PC-9 (cell line): ENCODE measurements around the gene C11orf21.

ENCODE experiments used
- EZH2 ChIP-seq: fragments of 200-600 bp; sonication (generic); IDR thresholded peaks from 2 replicates; pipeline ENCODE4 v1.8.0; 2017; ENCODE audit warnings: antibody characterized with exemption, low read depth
- TF ChIP-seq, protein P1 (sequence below): fragments of 200-600 bp; sonication (generic); conservative IDR thresholded peaks from 2 replicates; pipeline ENCODE4 v1.6.1; 2017; ENCODE audit warnings: mixed run types, antibody characterized with exemption, mild to moderate bottlenecking, moderate library complexity

DNA sequence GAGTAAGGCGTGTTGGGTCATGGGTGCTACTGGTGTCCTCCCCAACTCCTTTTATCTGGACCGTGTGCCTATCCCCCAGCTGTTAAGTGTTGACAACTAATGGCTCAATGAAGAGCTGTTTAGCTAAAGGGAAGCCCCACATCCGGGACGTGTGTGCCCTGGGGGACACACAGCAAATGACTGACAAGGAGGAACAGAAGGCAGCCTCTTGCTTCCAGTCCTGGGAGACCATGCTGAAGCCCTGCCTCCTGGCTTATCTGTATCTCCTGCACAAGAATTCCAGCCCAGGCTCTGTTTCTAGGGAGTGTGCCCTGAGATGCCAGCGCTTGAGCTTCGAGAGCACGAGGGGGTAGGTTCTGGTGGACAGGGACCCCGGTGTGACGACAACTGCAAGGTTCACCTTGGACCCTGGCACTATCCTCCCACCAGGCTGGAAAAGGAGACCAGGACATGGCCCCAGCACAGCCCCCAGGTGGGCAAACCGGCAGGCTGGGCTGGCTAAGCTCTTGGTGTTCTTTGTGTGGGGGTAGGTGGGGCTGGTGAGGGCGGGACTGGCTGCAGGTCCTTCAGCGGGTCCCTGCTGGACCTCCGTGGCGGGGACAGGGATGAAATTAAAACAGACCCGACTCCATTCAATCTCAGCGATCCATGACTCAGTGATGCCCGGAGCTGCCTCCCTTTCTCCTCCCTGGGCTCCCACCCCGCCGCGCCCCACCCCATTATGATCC, 52.4 kb downstream of the C11orf21 start:
- no peak for TF ChIP-seq EZH2
- TF ChIP-seq, protein P1, sequence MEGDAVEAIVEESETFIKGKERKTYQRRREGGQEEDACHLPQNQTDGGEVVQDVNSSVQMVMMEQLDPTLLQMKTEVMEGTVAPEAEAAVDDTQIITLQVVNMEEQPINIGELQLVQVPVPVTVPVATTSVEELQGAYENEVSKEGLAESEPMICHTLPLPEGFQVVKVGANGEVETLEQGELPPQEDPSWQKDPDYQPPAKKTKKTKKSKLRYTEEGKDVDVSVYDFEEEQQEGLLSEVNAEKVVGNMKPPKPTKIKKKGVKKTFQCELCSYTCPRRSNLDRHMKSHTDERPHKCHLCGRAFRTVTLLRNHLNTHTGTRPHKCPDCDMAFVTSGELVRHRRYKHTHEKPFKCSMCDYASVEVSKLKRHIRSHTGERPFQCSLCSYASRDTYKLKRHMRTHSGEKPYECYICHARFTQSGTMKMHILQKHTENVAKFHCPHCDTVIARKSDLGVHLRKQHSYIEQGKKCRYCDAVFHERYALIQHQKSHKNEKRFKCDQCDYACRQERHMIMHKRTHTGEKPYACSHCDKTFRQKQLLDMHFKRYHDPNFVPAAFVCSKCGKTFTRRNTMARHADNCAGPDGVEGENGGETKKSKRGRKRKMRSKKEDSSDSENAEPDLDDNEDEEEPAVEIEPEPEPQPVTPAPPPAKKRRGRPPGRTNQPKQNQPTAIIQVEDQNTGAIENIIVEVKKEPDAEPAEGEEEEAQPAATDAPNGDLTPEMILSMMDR = no peak
